ENCODE measurements around the gene ADAM17.
"Not testable (repeated sequence)": the region's sequence is repeated elsewhere in the genome, so short reads cannot be mapped to it uniquely, and the experiment has no call there.

ADAM17 gene

GRCh38 chr2:9513946-9514345 is 41.7 kb downstream of the ADAM17 start:
- H3K9me3 ChIP-seq (ENCODE audit: insufficient read depth, low read depth, low read length); H3K9ac ChIP-seq (ENCODE audit: low read depth, low read length); H3K27me3 ChIP-seq (ENCODE audit: insufficient read depth, low read length); H3K4me1 ChIP-seq (ENCODE audit: insufficient read depth, low read length); H3K4me3 ChIP-seq (ENCODE audit: low read length); H3K27ac ChIP-seq (ENCODE audit: low read length): not testable (repeated sequence)
- peaks cover 43% of the 10 kb centered on the region for H3K36me3 ChIP-seq (ENCODE audit: insufficient read depth, low read depth, low read length)

GRCh38 chr2:9508931-9509330 is 46.7 kb downstream of the ADAM17 start:
- Histone ChIP-seq H3K9me3 (ENCODE audit: insufficient read depth, low read depth, low read length) (no peaks in the 10 kb centered on the region), H3K27ac (ENCODE audit: low read length) (no peak overlapping the region), H3K4me3 (ENCODE audit: low read length) (no peak overlapping the region), H3K4me1 (ENCODE audit: insufficient read depth, low read length) (no peaks in the 10 kb centered on the region), H3K27me3 (ENCODE audit: insufficient read depth, low read length) (no peaks in the 10 kb centered on the region), H3K36me3 (ENCODE audit: insufficient read depth, low read depth, low read length) (peaks cover 41% of the 10 kb centered on the region), H3K9ac (ENCODE audit: low read depth, low read length) (no peak overlapping the region)

GRCh38 chr2:9498210-9498609 is 57.4 kb downstream of the ADAM17 start:
- Histone ChIP-seq H3K36me3 (ENCODE audit: insufficient read depth, low read depth, low read length) (peaks cover 63% of the 10 kb centered on the region), H3K9ac (ENCODE audit: low read depth, low read length) (no peak overlapping the region), H3K4me1 (ENCODE audit: insufficient read depth, low read length) (no peaks in the 10 kb centered on the region), H3K27me3 (ENCODE audit: insufficient read depth, low read length) (no peaks in the 10 kb centered on the region), H3K9me3 (ENCODE audit: insufficient read depth, low read depth, low read length) (no peaks in the 10 kb centered on the region), H3K27ac (ENCODE audit: low read length) (no peak overlapping the region), H3K4me3 (ENCODE audit: low read length) (no peak overlapping the region)

GRCh38 chr2:9497017-9497416 is 58.6 kb downstream of the ADAM17 start:
- Histone ChIP-seq H3K27ac (ENCODE audit: low read length) (no peak overlapping the region), H3K9me3 (ENCODE audit: insufficient read depth, low read depth, low read length) (no peaks in the 10 kb centered on the region), H3K4me3 (ENCODE audit: low read length) (no peak overlapping the region), H3K4me1 (ENCODE audit: insufficient read depth, low read length) (no peaks in the 10 kb centered on the region), H3K36me3 (ENCODE audit: insufficient read depth, low read depth, low read length) (peaks cover 71% of the 10 kb centered on the region), H3K9ac (ENCODE audit: low read depth, low read length) (no peak overlapping the region), H3K27me3 (ENCODE audit: insufficient read depth, low read length) (no peaks in the 10 kb centered on the region)

GRCh38 chr2:9494081-9494480 is 61.5 kb downstream of the ADAM17 start:
- no peak overlapping the region for H3K4me3 ChIP-seq (ENCODE audit: low read length)
- no peak overlapping the region for H3K27ac ChIP-seq (ENCODE audit: low read length)
- no peaks in the 10 kb centered on the region for H3K4me1 ChIP-seq (ENCODE audit: insufficient read depth, low read length)
- no peaks in the 10 kb centered on the region for H3K9me3 ChIP-seq (ENCODE audit: insufficient read depth, low read depth, low read length)
- peaks cover 77% of the 10 kb centered on the region for H3K36me3 ChIP-seq (ENCODE audit: insufficient read depth, low read depth, low read length)
- no peak overlapping the region for H3K9ac ChIP-seq (ENCODE audit: low read depth, low read length)
- H3K27me3 ChIP-seq (ENCODE audit: insufficient read depth, low read length), result no peaks in the 10 kb centered on the region

GRCh38 chr2:9493478-9493877 is 62.2 kb downstream of the ADAM17 start:
- Histone ChIP-seq H3K4me3 (ENCODE audit: low read length) (no peak overlapping the region), H3K9ac (ENCODE audit: low read depth, low read length) (no peak overlapping the region), H3K36me3 (ENCODE audit: insufficient read depth, low read depth, low read length) (peaks cover 78% of the 10 kb centered on the region), H3K27me3 (ENCODE audit: insufficient read depth, low read length) (no peaks in the 10 kb centered on the region), H3K9me3 (ENCODE audit: insufficient read depth, low read depth, low read length) (no peaks in the 10 kb centered on the region), H3K4me1 (ENCODE audit: insufficient read depth, low read length) (no peaks in the 10 kb centered on the region), H3K27ac (ENCODE audit: low read length) (no peak overlapping the region)

GRCh38 chr2:9492927-9493326 is 62.7 kb downstream of the ADAM17 start:
- no peaks in the 10 kb centered on the region for H3K4me1 ChIP-seq (ENCODE audit: insufficient read depth, low read length)
- H3K27ac ChIP-seq (ENCODE audit: low read length), result no peak overlapping the region
- no peak overlapping the region for H3K9ac ChIP-seq (ENCODE audit: low read depth, low read length)
- H3K9me3 ChIP-seq (ENCODE audit: insufficient read depth, low read depth, low read length), result no peaks in the 10 kb centered on the region
- H3K27me3 ChIP-seq (ENCODE audit: insufficient read depth, low read length), result no peaks in the 10 kb centered on the region
- no peak overlapping the region for H3K4me3 ChIP-seq (ENCODE audit: low read length)
- H3K36me3 ChIP-seq (ENCODE audit: insufficient read depth, low read depth, low read length), result peaks cover 83% of the 10 kb centered on the region

- Histone ChIP-seq H3K36me3 (ENCODE audit: insufficient read depth, low read depth, low read length) (peaks cover 94% of the 10 kb centered on the region), H3K9ac (ENCODE audit: low read depth, low read length) (no peak overlapping the region), H3K27ac (ENCODE audit: low read length) (no peak overlapping the region), H3K4me3 (ENCODE audit: low read length) (no peak overlapping the region), H3K4me1 (ENCODE audit: insufficient read depth, low read length) (no peaks in the 10 kb centered on the region), H3K27me3 (ENCODE audit: insufficient read depth, low read length) (no peaks in the 10 kb centered on the region), H3K9me3 (ENCODE audit: insufficient read depth, low read depth, low read length) (no peaks in the 10 kb centered on the region)
Measured at GRCh38 chr2:9490789-9491188, 64.8 kb downstream of the ADAM17 start.

GRCh38 chr2:9488583-9489547 is 66.8 kb downstream of the ADAM17 start:
- H3K27me3 ChIP-seq (ENCODE audit: insufficient read depth, low read length), result no peaks in the 10 kb centered on the region
- H3K4me1 ChIP-seq (ENCODE audit: insufficient read depth, low read length), result no peaks in the 10 kb centered on the region
- H3K4me3 ChIP-seq (ENCODE audit: low read length), result no peak overlapping the region
- no peak overlapping the region for H3K27ac ChIP-seq (ENCODE audit: low read length)
- no peaks in the 10 kb centered on the region for H3K9me3 ChIP-seq (ENCODE audit: insufficient read depth, low read depth, low read length)
- peaks cover 96% of the 10 kb centered on the region for H3K36me3 ChIP-seq (ENCODE audit: insufficient read depth, low read depth, low read length)
- no peak overlapping the region for H3K9ac ChIP-seq (ENCODE audit: low read depth, low read length)

GRCh38 chr2:9484533-9484932 is 71.1 kb downstream of the ADAM17 start:
- Histone ChIP-seq H3K9ac (ENCODE audit: low read depth, low read length) (no peak overlapping the region), H3K4me3 (ENCODE audit: low read length) (no peak overlapping the region), H3K36me3 (ENCODE audit: insufficient read depth, low read depth, low read length) (peaks cover 75% of the 10 kb centered on the region)

GRCh38 chr2:9483107-9483506 is 72.5 kb downstream of the ADAM17 start:
- Histone ChIP-seq H3K9me3 (ENCODE audit: insufficient read depth, low read depth, low read length) (no peaks in the 10 kb centered on the region), H3K27me3 (ENCODE audit: insufficient read depth, low read length) (no peaks in the 10 kb centered on the region), H3K4me1 (ENCODE audit: insufficient read depth, low read length) (no peaks in the 10 kb centered on the region; the same call in 1 of the 2 replicates), H3K4me3 (ENCODE audit: low read length) (no peak overlapping the region), H3K27ac (ENCODE audit: low read length) (no peak overlapping the region), H3K9ac (ENCODE audit: low read depth, low read length) (no peak overlapping the region), H3K36me3 (ENCODE audit: insufficient read depth, low read depth, low read length) (peaks cover 61% of the 10 kb centered on the region)

More at GRCh38 chr2:9484533-9484932, 71.1 kb downstream of the ADAM17 start:
- Histone ChIP-seq H3K27ac (ENCODE audit: low read length) (no peak overlapping the region), H3K4me1 (ENCODE audit: insufficient read depth, low read length) (no peaks in the 10 kb centered on the region), H3K9me3 (ENCODE audit: insufficient read depth, low read depth, low read length) (no peaks in the 10 kb centered on the region), H3K27me3 (ENCODE audit: insufficient read depth, low read length) (no peaks in the 10 kb centered on the region)

- no peak overlapping the region for H3K4me3 ChIP-seq (ENCODE audit: low read length)
Measured at GRCh38 chr2:9480157-9480556, 75.5 kb downstream of the ADAM17 start.

More at GRCh38 chr2:9480157-9480556, 75.5 kb downstream of the ADAM17 start:
- H3K27me3 ChIP-seq (ENCODE audit: insufficient read depth, low read length), result peaks cover 5% of the 10 kb centered on the region; the same call in 1 of the 2 replicates
- no peak overlapping the region for H3K9ac ChIP-seq (ENCODE audit: low read depth, low read length)
- H3K4me1 ChIP-seq (ENCODE audit: insufficient read depth, low read length), result no peaks in the 10 kb centered on the region; the same call in 1 of the 2 replicates
- H3K36me3 ChIP-seq (ENCODE audit: insufficient read depth, low read depth, low read length), result peaks cover 35% of the 10 kb centered on the region
- no peak overlapping the region for H3K27ac ChIP-seq (ENCODE audit: low read length)
- no peaks in the 10 kb centered on the region; the same call in 1 of the 2 replicates for H3K9me3 ChIP-seq (ENCODE audit: insufficient read depth, low read depth, low read length)

Data from iPS-20b (cell line).